GF-D8 (cell line): ENCODE data around the gene ZNF490.

Source experiments
- DNase-seq: peaks from one replicate; lab custom pipeline; 2025; lab: John Stamatoyannopoulos, UW

Gene ZNF490

GRCh38 chr19:12543855-12544254 is 66.8 kb downstream of the ZNF490 start:
- DNase-seq = peak; percentile 12
